ENCODE data around the gene NOD2.

Gene NOD2

DNA sequence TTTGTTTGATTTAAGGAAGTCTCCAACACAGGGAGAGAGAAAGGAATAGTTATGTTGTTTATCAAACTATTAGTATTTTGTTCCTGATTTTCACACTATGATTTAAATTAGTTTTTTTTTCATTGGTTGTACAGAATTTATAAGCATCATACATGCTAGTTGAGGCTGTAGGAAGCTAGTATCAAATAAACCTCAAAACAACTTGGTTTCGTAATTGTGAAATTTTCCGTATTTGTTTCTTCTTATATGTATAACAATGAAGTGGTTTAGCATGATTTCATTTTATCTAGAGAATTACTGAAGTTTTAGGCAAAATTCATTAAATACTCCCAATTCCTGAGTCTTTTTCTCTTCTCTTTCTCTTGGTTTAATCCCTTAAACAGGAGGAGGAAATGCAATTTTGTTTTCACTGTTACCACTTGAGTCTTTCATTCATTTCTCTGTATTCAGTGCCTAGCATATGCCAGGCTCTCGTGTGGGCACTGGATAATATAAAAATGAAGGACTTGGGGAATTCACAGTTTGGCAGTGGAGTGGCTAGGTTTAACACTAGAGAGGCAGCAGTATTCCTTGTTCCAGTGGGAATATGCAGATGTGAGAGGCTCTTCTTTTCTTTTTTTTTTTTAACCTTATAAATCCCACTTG lies 50.3 kb downstream of the NOD2 start:
- DNase-seq: no peak

DNA sequence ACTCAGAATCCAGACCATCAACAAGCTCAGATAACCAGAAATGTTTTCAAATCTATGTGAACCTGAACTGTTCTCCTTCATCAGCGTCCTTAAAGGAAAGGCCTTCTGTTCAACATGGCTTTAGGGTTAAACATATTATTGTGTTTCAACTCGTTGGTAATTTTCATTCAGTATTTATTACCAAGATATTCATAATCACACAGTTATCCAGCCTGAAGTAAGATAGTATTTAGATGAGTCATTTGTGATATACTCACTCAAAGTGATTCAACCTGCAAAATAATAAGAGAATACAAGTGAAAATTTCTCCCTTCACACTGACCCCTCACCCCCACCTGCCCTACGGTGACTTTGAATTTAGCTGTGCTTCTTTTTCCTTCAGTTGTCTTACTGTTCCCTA lies 51.5 kb downstream of the NOD2 start:
- no peak for DNase-seq

DNA sequence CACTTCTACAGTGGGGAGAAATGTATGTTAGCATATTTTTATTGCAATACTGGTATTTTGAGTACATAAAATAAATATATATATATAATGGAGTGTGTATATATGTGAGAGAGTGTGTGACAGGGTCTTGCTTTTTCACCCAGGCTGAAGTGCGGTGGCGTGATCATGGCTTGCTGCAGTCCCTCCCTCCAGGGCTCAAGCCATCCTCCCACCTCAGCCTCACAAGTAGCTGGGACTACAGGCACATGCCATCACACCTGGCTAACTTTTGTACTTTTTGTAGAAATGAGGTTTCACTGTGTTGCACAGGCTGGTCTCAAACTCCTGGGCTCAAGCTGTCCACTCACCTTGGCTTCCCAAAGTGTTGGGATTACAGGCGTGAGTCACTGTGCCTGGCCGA lies 52.5 kb downstream of the NOD2 start:
- DNase-seq: no peak

DNA sequence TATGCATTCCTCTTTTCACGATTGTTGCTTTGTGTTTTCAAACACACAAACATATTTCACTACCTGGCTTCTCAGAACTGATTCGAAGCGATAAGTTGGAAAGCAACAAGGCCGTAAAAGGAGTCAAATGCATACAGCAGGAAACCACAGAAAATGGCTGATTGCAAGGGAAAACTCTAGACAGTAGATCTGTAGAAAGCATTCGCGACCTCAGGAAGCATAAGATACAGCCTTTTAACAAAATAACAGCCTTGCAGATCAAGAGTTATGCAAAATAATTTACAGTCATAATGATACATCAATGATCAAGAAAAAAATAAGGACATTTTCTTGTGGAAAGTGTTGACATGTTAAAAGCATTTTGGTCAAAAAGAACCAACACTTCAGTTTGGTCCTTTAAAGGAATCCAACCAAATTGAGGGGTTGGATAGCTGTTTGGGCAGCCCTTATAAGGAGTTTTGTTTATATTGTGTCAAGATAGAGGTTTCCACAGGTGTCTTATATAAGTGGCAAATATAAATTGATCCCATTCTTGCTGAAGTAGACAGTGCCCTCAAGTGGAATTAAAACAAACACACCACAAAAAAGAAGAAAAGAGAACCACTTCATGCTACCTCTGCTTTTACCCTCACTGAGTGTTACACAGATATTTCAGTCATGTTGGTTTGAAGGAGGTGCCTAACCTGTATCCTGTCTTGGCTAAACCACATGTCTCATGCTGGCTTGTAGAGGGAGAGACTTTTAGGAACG lies 54.0 kb downstream of the NOD2 start:
- no peak for DNase-seq

DNA sequence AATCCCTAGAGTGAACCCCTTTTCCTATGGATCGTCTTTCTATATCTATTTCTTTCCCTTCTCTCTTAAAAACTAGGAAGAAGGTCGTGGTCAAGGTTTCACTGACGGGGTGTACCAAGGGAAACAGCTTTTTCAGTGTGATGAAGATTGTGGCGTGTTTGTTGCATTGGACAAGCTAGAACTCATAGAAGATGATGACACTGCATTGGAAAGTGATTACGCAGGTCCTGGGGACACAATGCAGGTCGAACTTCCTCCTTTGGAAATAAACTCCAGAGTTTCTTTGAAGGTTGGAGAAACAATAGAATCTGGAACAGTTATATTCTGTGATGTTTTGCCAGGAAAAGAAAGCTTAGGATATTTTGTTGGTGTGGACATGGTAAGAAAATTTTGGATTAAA lies 58.1 kb downstream of the NOD2 start:
- DNase-seq: no peak

DNA sequence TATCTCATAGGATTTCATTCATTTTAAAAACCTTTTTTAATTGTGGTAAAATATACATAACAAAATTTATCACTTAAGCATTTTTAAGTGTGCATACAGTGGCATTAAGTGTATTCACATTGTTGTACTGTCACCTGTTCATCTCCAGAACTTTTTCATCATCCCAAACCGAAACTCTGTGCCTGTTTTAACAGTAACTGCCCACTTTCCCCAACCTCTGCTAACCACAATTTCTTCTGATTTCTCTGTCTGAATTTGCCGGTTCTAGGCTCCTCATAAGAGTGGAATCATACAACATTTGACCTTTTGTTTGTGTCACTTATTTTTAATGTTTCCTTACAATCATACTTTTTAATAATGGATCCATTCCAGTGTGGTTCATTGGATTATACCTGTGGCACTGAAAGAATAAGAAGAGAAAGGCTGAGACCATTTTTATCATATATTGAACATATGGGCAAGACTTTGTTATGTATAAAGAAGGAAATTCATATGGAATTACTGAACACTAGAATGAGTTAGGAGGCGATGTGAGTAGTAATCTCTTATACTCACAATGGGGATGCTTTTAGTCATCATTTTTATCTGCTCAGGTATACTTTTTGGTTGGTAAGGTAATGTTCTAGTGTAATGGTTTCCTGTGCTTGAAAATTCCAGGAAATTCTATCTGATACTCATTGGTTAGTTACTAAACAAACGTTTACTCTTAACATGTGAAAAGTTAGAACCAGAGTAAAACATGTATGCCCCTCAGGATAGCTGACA lies 59.2 kb downstream of the NOD2 start:
- DNase-seq: no peak

DNA sequence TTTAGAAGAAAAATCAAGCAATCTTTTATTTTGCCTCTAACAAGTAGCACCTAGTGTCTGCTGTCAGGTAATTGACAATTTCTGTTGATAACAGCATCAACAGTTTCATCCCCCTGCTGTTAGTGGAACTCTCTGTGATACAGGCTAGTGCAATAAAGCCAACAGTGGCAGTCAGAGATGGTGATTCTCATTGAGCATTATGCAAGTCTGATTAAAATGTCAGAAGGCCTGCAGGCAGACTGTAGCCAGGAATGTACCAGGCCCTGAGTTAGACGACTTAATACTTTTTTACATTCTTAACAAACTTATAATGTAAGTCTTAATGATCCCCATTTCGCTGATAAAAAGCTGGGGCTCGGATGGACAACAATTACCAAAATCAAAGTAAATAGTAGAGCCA lies 63.1 kb downstream of the NOD2 start:
- no peak for DNase-seq

DNA sequence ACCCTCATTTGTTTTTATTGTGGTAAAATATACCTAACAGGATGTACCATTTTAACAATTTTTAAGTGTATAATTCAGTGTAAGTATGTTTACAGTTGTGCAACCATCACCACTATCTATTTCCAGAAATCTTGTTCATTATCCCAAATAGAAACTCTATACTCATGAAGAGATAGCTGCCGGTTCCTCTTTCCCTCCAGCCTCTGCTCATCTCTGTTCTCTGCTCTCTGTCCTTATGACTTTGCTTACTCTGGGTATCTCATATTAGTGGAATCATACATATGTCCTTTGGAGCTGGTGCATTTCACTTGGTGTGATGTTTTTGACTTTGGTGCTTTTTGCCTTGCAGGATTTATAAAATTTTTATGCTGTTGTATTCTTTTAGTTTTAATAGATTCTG lies 67.9 kb downstream of the NOD2 start:
- DNase-seq: no peak

DNA sequence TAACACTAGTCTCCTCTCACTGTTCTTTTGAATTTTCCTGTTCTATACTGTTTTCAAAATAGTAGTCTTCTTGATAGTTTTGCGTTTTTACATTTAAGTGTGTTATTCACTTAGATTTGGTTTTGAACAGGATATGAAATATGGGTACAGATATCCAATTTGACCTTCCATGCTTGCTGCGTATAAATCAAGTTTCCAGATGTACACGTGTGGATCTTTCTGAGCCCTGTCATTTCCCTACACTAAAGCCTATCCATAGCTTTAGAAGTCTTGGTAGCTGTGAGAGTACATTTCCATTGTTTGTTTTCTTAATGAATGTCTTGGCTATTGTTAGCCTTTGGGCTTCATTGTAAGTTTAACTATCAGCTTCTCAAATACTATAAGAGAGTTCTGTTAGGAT lies 68.8 kb downstream of the NOD2 start:
- no peak for DNase-seq

DNA sequence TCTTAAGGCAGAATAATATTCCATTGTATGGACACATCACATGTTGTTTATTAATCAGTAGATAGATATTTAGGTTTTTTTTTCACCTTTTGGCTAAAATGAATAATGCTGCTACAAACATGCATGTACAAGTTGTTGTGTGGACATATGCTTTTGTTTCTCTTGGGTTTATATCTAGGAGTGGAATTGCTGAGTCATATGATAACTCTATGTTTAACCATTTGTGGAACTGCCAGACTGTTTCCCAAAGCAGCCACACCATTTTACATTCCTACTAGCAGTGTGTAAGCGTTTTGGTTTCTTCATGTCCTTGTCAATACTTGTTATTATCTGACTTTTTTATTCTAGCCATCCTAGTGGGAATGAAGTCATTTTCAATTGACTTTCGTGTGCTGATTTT lies 69.8 kb downstream of the NOD2 start:
- DNase-seq: no peak

DNA sequence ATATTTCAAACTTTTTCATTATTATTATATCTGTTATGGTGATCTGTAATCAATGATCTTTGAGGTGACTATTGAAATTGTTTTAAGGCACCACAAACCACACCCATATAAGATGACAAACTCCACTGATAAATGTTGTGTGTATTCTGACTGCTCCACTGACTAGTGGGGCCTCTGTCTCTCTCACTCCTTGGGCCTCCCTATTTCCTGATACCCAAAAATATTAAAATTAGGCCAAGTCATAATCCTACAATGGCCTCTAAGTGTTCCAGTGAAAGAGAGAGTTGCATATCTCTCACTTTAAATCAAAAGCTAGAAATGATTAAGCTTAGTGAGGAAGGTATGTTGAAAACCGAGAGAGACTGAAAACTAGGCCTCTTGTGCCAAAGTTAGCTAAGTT lies 71.9 kb downstream of the NOD2 start:
- no peak for DNase-seq

DNA sequence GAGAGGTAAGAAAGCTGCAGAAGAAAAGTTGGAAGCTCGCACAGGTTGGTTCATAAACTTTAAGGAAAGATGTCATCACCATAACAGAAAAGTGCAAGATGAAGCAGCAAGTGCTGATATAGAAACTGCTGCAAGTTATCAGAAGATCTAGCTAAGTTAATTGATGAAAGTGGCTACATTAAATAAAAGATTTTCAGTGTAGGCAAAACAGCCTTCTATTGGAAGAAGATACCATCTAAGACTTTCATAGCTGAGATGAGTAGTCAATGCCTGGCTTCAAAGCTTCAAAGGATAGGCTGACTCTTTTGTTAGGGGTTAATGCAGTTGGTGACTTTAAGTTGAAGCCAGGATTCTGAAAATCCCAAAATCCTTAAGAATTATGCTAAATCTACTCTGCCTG lies 72.5 kb downstream of the NOD2 start:
- no peak for DNase-seq

DNA sequence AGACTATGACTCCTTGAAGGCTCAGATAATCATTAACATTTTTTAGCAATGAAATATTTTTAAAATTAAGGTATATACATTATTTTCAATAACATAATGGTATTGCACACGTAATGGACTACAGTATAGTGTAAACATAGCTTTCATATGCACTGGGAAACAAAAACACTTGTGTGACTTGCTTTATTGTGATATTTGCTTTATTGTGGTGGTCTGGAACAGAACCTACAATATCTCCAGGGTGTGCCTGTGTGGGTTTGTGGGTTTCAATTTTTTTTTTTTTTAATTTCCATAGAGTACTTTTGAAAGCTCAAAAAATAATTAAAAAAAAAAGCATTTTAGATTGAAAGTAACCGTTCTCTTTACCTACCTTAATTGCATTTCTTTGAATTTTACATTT lies 73.8 kb downstream of the NOD2 start:
- no peak for DNase-seq

DNA sequence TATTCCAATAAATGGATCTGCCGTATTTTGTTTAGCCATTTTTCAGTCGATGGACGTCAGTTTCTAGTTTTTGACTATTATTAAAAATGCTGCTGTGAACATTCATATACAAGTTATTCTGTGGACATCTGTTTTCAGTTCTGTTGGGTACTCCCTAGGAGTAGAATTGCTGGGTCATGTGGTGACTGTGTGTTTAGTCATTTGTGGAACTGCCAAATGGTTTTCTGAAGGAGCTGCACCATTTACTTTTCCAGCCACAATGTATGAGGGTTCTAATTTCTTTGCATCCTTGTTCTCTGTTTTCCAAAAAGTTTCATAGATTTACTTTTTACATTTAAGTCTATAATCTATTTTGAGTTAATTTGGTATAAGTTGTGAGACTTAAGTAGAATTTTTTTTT lies 78.0 kb downstream of the NOD2 start:
- no peak for DNase-seq

DNA sequence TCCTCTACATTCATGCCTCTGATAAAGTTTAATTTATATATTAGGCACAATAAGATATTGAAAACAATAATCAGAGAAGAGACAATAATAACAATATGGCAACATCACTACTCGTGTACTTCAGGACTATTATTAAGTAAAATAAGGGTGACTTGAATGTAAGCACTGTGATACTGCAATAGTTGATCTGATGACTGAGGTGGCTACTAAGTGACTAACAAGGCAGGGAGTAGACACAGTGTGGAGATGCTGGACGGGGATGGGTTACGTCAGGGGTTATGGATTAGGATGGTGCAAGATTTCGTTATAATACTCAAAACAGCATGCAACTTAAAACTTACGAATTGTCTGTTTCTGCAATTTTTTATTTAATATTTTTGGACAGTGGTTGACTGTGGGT lies 81.0 kb downstream of the NOD2 start:
- DNase-seq: no peak

DNA sequence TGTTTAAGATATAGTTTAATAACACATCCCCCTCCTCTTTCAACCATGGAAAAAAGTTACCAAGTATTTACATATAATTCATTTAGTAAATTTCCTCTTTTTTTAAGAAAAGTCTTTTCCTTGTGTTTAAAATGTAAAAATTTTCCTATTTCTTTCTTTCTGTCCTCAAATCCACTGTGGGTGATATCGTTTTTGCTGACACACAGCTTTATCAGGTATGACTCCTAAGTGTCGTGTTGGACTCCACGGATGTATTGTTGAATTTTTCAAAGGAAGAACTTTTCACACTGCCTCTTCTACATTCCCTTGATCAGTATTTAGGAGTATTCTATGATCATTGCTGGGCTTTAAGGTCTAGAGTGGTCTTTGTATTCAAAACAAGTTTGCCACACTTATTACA lies 81.6 kb downstream of the NOD2 start:
- no peak for DNase-seq

DNA sequence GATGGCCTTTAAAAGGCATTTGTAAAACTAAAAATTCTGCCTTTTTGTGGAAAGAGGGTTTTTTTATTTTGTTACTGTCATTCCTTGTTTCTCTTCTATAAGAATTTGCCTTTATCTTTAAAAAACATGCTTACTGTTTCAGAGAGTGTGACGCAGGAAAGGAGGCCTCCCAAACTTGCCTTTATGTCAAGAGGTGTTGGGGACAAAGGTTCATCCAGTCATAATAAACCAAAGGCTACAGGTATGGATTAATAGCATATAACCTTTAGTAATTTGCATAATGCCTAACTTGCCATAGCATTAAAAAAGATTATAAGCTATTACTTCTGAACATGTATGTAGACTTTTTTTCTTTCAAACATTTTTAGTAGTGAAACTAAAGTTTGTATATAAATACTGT lies 82.6 kb downstream of the NOD2 start:
- no peak for DNase-seq

DNA sequence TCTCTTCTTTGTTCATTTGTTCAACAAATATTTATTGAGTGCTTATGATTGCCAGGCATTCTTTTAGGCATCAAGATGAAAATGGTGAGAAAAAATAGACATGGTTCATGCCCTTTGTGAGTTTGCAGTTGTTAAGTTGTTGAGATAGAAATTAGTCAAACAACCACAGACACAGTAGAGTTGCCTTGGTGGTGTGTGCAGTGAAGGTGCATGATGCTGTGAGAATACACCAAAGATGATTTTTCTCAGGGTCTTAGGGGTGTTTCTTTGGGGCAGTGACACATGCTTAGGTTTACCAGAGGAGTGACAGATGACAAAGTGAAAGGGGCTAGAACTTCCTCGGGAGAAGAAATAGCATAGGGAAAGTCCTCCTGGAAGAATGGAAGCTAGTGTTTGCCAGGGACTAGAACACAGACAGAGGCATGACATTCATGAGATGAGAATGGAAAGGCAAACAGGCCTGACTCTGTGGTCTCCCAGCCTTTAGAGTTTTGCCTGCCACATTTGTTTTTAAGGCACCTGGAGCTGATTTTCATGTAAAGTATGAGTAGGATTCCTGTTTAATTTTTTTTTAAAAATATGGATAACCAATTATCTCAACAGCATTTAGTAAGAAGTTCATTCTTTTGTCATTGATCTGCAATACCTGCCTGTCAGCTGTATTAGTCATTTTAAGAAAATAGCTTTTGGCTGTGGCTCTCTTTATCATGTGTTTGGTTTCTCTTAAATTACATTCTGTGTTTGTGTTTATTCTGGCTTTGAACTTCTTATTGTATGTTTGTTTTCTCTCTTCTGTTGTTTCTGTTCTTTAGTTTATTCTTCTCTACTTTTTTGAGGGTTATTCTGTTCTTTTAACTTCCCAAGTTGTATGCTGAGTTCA lies 85.1 kb downstream of the NOD2 start:
- DNase-seq: no peak

DNA sequence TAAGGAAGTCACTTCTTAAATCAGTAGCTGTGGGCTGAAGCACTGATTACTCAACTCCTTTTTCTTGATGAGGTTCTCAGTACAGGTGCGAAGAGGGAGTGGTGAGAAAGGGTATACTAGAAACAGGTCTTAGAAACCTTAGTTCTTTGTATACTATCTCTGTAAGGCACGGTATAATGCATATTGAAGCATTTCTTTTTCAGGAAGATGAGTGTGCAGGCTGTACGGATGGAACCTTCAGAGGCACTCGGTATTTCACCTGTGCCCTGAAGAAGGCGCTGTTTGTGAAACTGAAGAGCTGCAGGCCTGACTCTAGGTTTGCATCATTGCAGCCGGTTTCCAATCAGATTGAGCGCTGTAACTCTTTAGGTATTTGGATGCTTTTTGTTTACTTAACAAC lies 87.6 kb downstream of the NOD2 start:
- DNase-seq: no peak

DNA sequence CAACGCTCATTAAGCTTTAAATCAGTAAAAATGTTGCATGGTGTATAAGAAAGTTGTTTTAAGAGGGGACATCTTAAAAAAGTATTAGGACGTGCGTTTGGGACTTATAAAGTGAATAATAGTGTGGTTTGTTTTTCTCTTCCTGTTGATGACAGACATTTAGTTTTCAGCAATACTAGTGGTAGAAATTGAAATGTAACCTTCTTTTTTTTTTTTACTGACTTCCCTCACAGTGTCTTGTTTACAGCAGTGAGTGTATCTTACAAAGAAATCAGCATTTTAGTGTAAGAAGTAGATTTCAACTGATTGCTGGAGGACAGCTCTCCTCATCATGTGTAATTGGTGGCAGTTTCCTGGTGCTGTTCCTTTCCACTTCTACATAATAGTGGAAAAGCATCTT lies 88.1 kb downstream of the NOD2 start:
- no peak for DNase-seq

Measured in activated naive CD4-positive, alpha-beta T cell (primary cell).